ENCODE measurements around the gene LRRC58.
A peak's percentile ranks its signal among the peaks of the same experiment; 100 is the strongest.

DNA sequence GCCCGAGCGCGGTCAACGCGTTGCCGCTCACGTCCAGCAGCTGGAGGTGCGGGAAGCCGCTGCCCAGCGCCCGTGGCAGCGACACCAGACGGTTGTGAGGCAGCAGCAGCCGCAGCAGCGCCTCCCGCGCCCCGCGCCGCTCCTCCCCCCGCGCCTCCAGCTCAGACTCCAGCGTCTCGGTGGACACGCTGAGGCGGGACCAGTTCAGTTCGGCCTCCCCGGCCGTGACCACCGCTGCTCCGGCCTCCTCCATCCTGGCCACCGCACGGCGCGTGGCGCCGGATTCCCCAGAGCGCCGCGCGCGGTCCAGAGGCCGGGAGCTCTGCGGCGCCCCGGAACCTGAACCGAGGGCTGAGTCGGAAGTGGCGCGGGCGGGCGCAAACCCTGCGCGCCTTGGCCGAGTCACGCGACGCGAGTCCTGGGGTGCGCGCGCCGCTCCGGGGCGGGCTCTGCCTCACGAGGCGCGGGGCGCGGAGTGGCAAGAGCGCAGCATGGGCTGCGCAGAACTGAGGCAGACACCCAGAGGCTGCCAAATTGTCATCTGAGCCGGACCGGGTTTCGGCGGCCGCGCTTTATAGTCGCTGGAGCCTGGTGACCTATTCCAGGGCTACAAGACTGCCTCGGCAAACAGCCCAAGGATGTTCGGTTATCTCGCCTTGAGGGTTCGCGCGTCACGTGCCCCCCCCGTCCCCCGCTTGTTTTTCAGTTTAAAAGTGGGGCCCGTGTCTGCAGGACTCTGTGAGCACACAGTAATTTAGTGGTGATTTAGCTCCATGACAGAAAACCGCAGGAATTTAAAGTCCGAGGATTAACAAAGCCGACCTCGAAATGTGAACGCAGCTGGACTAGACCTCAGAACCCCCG is at the start of gene LRRC58:
- TF ChIP-seq POLR2A (IDR thresholded peaks at IDR 0.05) (peak; percentile 92 to 95), CTCF (IDR thresholded peaks at IDR 0.05 in 4 of 5, conservative IDR thresholded peaks at IDR 0.05 in 1 of 5) (peak in 4 of 5 experiments; percentile 14 to 48 (median 28))

Measured in gastrocnemius medialis (tissue), 4 donors.